ENCODE results near the gene NPEPL1. TPM values are rescaled to one million over a fixed set of nuclear protein-coding genes. Genes with fewer than 3 reads are reported as not detected.
"Not testable (repeated sequence)": the region's sequence is repeated elsewhere in the genome, so short reads cannot be mapped to it uniquely, and the experiment has no call there.

The NPEPL1 gene, protein sequence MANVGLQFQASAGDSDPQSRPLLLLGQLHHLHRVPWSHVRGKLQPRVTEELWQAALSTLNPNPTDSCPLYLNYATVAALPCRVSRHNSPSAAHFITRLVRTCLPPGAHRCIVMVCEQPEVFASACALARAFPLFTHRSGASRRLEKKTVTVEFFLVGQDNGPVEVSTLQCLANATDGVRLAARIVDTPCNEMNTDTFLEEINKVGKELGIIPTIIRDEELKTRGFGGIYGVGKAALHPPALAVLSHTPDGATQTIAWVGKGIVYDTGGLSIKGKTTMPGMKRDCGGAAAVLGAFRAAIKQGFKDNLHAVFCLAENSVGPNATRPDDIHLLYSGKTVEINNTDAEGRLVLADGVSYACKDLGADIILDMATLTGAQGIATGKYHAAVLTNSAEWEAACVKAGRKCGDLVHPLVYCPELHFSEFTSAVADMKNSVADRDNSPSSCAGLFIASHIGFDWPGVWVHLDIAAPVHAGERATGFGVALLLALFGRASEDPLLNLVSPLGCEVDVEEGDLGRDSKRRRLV
- 26.4 TPM for total RNA-seq
- long read RNA-seq, transcript NPEPL1-201 (12 exons, 2,378 nt), result major isoform, 137 of 157 reads
- long read RNA-seq, partial matches to known transcripts, result 7 of 157 reads
- long read RNA-seq, other reads (novel, unspliced or antisense), result 12 of 157 reads

DNA sequence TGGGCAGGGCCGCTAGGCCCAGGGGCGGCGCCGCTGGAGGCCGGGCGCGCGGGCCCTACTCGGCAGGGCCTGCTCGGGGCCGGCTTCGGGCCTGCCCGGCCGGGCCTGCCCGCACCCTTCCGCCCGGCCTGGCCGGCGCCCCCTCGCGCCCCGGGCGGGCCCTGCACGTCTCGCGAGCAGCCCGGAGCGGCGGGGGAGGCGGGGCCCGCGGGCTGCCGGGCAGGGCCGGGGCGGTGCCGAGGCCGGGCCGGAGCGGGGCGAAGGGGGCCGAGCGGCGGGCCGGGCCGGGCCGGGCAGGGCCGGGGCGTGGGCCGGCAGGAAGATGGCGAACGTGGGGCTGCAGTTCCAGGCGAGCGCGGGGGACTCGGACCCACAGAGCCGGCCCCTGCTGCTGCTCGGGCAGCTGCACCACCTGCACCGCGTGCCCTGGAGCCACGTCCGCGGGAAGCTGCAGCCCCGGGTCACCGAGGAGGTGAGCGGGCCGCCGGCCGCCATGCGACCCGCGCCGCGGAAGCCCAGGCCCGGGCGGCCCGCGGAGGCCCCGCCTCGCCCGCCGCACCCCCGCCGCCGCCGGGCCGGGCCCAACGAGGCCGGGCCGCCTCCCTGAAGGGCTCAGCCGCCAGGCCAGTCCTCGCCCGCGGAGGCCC is at the start of gene NPEPL1:
TSS of gene NPEPL1 (plus strand) at position 222 of the 647 bp plus-strand sequence. CDS start at position 323, 101 bp downstream.
- peak; percentile 90 for ATAC-seq

DNA sequence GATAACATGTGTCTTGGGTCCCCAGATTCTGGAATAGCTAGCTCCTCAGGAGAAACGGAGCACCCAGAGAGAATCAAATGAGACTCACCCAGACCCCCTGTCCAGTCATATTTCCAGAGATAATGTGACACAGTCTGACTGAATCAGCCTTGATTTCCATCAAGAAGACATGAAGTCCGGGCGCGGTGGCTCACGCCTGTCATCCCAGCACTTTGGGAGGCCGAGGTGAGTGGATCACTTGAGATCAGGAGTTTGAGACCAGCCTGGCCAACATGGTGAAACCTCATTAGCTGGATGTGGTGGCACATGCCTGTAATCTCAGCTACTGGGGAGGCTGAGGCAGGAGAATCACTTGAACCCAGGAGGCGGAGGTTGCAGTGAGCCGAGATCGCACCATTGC is 49.7 kb upstream of the NPEPL1 start:
- DNase-seq; ATAC-seq; intact Hi-C loops (cut with micrococcal nuclease): not testable (repeated sequence)

More for the DNA sequence above, at the start of gene NPEPL1:
- intact Hi-C loops (cut with micrococcal nuclease), result no loop called here
- DNase-seq, result peak; percentile 89

DNA sequence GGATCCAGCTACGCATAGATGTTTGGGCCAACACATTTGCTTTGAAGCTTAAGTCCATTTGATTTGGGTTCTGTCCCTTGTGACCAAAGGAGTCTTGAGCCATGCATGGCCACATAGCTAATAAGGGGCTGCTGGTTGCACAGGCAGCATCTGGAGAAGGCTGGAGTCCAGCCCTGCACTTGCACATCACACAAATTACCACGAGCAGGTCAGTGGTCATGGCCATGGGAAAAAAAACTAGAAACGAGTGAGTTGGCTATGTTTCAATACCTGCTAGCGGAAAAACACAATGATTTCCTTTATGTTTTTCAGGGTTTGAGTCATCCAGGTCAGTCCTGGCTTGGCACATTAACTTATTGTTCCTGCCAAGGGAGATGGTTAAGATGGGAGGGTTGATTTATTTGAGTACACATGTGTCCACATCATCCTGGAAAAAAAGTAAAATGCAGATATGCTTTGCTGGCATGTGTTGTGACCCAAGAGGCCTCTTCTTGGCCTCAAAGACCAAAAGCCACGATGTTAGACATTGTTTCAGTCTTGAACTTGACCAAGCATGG is 47.1 kb upstream of the NPEPL1 start:
- intact Hi-C loops (cut with micrococcal nuclease), result no loop called here
- no peak for ATAC-seq
- no peak for DNase-seq

DNA sequence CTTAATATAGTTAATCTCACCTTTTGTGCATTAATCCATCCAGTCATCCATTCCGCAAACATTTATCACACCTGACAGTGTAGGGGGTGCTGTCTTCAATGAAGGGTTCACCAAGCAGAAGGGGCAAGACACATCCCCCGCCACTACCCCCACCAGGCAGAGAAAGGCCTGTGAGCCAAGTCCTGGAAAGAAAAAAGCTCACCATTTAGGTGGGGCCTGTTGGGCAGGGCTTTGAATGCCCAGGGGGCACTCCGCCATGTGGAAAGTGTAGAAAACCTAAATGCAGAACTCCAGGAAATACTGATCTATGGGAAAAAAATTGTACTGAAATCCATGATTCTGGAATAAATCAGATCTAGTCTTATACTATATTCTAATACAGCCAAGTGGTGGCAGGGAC is 46.3 kb upstream of the NPEPL1 start:
- intact Hi-C loops (cut with micrococcal nuclease), result no loop called here
- no peak for ATAC-seq
- DNase-seq, result no peak

DNA sequence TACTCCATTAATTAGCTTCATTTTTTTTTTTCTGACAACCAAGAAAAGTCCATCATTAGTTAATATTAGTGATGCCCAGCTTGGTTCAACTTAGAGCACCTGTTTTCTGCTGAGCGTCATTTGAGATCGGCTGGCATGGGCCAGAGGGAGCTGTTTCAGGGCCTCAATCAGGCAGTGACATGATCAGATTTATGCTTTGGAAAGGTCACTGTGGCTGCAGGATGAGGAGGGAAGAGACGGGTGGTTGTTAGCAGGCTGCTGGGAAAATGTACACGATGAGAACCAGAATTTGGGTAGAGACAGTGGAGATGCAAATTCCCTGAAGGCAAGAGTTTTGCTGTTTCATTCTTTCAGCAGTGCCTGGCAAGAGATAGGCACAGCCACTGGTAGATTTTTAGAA is 45.9 kb upstream of the NPEPL1 start:
- DNase-seq, result no peak
- no peak for ATAC-seq
- intact Hi-C loops (cut with micrococcal nuclease), result no loop called here

DNA sequence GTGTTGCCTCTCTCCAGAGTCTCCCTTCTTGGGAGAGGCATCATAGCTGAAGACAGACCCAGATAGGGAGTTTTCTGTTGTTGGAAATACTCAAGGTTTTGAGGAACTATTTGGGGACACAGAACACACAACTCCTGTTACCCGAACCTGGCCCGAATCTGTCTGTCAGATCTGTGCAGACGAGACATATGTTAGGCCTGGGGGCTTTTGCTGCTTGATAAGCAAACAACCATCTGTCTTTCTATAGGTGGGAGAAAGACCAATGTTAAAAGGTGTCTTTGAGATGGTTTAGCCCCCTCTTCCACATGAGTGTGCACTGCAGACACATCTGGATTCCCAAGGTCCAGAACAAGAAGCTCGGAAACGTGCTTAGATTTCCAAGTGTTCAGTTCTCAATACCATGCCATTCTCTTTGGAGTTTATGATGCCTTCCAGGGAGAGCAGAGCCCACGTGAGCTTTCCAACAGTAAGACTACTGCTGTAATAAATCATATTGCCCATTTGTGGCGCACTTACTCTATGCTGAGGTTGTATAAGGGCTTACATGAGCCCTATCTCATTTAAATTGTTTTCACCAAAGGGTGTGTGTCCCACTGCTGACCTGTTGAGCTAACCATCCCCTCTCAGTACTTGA is 45.3 kb upstream of the NPEPL1 start:
- intact Hi-C loops (cut with micrococcal nuclease), result no loop called here
- DNase-seq, result no peak

DNA sequence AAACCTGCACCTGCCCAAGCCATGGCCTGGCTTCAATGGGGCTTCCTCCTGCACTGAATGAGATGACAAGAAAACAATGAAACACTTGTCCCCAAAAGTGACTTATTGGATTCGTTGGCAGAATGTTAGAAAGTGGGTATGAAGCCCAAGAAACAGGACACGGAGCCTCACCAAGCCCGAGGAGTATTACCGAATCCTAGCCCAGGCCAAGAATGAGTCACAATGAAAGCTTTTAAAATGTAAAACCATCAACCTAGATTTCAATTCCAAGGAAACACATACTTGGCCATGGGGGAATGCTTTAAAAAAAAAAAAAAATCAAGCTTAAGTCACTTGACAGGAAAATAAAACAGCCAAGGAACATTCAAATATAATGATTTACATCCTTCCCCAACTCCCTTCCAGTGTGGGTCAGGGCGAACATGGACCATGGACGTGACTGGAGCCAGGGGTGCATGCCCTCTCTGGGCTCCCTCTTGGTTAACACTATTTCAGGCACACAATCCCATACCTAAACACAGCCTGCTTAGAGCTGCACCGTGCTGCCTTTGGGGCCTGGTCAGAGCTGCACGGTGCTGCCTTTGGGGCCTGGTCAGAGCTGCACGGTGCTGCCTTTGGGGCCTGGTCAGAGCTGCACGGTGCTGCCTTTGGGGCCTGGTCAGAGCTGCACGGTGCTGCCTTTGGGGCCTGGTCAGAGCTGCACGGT is 44.7 kb upstream of the NPEPL1 start:
- DNase-seq (no peak), ATAC-seq (no peak)
- intact Hi-C loops (cut with micrococcal nuclease), result no loop called here

More for the DNA sequence above, 45.3 kb upstream of the NPEPL1 start:
- no peak for ATAC-seq

DNA sequence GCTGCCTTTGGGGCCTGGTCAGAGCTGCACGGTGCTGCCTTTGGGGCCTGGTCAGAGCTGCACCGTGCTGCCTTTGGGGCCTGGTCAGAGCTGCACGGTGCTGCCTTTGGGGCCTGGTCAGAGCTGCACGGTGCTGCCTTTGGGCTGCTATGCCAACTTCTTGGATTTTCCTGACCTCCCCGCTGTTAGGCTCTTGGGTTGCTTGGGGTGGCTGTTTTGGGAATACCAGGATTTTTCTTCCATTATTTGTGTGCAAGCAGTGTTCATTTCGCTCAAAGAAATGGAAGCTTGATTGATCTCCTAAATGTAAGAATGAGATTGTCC is 44.1 kb upstream of the NPEPL1 start:
- intact Hi-C loops (cut with micrococcal nuclease); ATAC-seq; DNase-seq: not testable (repeated sequence)

DNA sequence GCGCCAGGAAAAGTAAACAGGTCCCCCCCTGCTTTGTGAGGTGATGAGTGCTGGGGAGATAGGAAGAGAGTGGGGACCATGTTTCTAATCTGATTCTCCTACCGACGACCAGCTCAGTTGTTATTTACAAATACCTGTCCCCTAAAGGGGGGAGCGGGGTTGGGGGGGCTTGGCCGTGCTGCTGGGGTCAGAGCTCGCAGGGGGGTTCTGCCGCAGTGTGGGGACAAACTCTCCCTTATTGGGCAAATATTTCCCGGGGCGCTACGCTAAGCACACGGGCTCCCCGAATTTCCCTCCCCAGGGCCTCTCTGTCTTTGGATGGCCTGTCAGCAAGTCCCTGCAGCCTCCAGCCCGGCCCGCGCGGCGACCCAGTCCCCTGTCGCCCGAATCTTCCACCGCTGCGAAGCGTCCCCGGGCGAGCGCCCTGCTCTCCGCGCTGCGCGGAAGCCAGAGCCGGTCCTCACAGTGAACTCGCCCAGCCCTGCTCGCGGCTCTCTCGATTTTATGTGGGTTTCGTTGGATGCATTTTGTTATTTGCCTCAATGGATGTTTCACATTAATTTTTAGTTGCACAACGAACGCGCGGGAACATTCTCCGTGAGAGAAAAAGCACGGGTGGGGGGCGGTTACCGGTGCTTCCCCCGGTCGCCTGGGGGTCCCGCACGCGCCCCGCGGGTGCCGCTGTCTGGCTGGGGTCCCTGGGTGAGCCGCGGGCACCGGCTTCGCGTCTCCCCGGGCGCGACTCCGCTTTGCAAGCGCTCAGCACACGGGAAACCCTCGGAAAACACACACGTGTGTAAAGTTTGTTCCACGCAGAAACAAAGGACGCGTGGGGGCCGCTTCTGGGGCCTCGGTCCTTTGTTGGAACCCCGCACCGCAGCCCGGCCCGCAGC is 43.1 kb upstream of the NPEPL1 start:
- intact Hi-C loops (cut with micrococcal nuclease), result loop anchor here (10.0 kb wide), 1 partner anchor 415 kb away; no protein-coding TSS in a partner anchor
- DNase-seq (peak; percentile 60), ATAC-seq (peak; percentile 12)

DNA sequence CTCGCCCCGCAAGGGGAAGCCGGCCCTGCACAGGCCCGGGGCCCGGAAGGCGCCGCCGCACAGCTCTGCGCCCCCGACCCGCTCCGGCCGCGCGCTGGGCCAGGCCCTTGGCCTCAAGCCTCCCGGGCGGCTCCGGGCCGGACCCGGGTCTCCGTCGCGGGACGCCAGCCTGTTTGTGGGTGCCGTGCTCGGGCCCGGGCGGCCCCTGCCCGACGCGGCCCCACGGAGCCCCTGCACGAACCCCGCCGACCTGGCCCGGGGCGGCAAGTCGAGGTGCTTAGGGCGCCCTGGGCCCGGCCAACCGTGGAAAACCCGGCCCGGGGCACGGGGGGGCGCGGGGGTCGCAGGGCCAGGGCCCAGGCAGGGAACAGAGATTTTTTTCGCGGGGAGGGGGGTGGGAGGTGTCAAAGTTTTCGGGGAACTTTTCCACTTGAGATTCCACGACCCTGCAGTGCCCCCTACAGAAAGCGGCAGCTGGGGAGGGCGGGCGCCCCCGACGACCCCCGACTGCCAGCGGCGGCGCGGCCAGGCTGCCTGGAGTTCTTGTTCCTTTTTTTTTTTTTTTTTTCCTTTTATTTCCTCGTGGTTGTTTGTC is 42.3 kb upstream of the NPEPL1 start:
- peak; percentile 40 for ATAC-seq
- intact Hi-C loops (cut with micrococcal nuclease), result loop anchor here (10.0 kb wide), 1 partner anchor 415 kb away; no protein-coding TSS in a partner anchor
- peak; percentile 52 for DNase-seq

DNA sequence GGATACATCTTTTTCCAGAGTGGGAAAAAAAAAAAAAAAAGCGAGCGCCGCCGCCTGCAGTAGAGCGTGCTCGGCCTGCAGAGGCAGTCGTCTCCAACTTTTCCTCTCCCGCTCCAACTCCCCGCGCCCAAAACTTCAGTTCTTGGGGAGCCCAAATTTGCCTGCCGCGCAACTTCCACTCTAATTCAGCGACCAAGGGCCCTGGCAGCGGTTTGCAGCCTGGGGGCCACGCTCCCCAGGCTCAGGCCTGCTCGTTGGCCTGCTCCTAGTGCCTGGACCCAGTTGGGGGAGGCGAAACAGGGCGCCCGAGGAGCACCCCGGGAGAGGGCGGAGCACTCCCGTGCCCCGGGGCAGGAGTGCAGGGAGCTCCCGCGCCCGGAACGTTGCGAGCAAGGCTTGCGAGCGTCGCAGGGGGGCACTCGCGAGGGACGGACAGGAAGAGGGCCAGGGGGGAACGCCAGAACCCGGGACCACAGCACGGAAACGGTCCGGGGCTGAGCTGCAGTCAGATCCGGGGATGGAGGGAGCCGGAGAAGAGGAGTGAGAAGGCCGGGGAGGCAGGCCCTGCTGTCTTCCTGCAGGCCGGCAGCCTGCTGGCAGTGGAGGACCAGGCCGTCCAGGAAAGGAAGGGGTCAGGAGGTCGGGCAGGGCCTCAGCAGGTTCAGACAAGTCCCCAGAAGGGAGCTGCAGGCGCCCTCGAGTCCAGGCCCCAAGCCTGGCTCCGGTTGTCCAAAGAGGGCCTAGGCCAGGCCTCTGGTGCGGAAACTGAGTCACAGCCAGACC is 41.6 kb upstream of the NPEPL1 start, which contains the start of gene STX16:
TSS of gene STX16 (plus strand) at position 508 of the 783 bp plus-strand sequence. CDS start 724 bp downstream, outside the sequence.
- intact Hi-C loops (cut with micrococcal nuclease), result loop anchor here (10.0 kb wide), 1 partner anchor 416 kb away; no protein-coding TSS in a partner anchor
- ATAC-seq (peak; percentile 97), DNase-seq (peak; percentile 94)

DNA sequence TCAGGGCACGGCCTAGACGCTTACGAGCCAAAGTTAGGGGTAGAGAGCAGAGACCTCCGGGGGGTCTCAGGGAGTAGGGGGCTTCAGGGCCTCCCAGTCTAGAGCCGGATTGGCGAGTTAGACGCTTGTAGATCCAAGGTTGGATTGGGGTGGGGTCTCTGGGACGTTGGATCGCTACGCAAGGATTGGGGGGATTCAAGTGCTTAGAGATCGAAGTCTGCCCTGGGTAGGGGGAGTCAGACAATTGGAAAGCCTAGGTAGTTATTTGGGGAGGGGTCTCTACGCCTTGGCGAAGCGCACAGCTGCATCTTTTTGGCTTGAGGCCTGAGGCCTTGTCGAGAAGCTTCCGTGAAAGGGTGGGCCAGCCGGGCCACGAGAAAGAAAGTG is 41.0 kb upstream of the NPEPL1 start:
- intact Hi-C loops (cut with micrococcal nuclease), result loop anchor here (10.0 kb wide), 1 partner anchor 417 kb away; no protein-coding TSS in a partner anchor
- no peak for ATAC-seq
- DNase-seq, result no peak

DNA sequence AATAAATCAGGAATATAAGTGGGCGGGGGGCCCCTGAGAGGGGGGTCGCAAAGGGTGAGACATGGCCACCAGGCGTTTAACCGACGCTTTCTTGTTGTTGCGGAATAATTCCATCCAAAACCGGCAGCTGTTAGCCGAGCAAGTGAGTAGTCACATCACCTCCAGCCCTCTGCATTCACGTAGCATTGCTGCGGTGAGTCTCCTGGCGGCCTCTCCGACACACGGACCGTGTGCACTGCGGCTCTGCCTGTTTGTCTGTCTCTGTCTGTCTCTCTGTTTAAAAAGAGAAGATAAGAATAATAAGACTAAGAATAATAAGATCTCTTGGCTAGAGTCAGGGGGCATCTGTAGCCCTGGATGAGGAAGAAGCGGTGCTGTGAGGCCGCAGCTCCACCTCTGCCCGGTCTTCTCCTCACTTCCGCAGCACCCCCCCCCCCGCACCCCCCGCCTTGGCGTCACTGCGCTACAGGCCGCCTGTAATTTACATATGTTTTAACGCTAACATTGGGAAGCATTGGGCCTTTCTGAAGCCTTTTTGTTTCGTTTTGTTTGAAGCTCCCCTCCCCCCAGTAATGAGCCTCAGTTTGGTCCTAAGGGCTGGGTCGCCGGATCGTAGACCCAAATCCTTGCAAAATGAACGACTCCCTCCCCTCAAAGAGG is 40.5 kb upstream of the NPEPL1 start:
- ATAC-seq (peak; percentile 38), DNase-seq (peak; percentile 62)
- intact Hi-C loops (cut with micrococcal nuclease), result loop anchor here (10.0 kb wide), 1 partner anchor 417 kb away; no protein-coding TSS in a partner anchor

DNA sequence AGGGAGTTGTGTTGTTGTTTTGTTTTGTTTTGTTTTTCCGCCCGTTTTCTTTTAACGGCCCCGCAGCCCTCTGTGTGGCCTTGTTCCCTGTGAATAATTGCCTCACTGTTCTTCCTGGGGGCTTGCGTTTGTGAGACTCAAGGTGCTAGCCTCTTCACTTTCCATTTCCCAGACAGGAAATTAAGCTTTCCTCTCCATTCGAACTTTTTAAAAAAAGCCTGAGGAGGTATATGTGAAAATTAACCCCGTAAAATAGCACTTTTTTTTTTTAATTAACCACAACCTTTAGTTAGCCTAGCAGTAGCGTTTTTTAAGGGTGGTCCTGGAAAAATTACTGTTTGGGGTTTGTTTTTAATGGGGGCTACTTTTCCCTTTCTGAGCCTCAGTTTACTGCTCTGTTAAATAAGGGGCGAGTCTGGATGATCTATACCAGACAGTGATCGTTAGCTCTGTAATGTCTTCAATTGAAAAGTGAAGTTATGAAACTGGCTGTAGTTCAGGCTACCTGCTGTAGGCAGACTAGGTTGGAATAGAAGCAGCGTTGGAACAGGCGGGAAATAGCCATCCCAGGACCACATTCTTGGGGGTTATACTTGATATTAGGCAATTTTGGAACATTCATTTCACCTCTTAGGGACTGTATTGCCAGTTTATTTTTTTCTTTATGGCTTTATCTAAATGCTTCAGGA is 39.9 kb upstream of the NPEPL1 start:
- intact Hi-C loops (cut with micrococcal nuclease), result loop anchor here (10.0 kb wide), 1 partner anchor 418 kb away; no protein-coding TSS in a partner anchor
- ATAC-seq, result no peak

DNA sequence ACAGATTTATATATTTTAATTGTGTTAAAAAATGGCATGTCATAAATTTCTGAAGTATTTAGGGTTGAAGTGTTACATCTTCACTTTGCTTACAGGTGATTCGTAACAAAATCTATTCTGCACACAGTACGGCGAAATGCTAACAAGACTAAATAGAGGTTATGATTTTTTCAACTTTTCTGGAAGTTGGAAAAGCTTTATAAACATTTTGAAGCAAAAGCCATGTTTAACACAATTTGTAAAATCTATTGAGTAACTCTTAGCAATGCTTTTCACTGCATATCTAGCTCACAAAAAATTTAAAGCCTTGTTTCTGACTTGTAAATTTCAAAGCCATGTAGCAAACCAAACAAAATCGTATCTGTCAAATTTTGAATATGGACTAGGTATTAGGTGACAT is 38.3 kb upstream of the NPEPL1 start:
- no peak for ATAC-seq
- no peak for DNase-seq
- intact Hi-C loops (cut with micrococcal nuclease), result loop anchor here (10.0 kb wide), 1 partner anchor 420 kb away; no protein-coding TSS in a partner anchor

More for the DNA sequence above, 39.9 kb upstream of the NPEPL1 start:
- DNase-seq, result no peak

Data from left ventricle myocardium superior (tissue), 1 donor.